Measurements from ENCODE around the gene MGLL.

Gene MGLL

GRCh38 chr3:127772273-127772672, 50.0 kb downstream of the MGLL start:
- no peak for DNase-seq

DNA sequence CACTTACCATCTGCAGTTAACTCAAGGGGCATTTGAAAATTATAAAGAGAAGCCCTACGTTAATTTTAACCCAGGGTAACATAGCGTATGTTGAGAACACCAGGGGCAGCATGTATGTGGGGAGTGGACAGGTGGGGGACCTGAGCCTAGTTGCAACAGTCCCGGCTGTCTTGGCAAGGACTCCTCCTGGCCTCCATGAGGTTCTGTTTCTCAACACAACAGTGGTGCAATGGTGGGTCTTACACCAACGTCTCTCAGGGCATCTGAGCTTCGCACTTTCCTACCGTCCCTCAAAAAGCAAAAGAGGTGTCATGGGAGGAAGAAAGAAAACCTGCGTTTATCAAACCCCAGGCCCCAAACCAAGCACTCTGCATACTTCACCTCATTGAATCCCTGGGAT, 50.6 kb downstream of the MGLL start:
- no peak for DNase-seq

DNA sequence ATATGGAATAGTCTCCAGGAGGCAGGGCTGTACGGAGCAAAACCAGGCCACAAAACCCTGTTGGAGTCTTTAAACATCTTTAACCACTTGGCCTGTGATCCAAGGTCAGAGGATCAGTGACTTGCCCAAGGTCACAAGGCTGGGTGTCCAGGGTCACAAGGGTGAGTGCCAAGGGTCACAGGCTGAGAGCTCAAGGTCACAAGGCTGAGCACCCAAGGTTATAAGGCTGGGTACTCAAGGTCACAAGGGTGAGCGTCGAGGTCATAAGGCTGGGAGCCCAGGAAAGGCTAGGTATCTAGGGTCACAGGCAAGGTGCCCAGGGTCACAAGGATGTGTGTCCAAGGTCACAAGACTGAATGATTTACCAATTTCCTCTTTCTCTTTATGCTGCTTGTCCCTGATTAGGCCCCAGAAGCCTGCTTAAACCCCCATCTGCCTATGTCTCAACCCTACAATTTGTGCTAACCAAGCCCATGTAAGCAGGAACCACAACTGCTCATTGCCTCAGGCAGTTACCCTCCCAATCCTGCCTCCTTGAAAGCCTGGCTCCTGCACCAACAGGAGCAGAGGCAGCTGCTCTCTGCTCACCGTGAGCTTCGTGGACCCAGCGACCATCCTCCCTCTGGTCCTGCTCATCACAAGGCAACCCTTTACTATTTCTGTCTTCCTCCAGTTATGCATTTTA, 51.5 kb downstream of the MGLL start:
- no peak for DNase-seq

DNA sequence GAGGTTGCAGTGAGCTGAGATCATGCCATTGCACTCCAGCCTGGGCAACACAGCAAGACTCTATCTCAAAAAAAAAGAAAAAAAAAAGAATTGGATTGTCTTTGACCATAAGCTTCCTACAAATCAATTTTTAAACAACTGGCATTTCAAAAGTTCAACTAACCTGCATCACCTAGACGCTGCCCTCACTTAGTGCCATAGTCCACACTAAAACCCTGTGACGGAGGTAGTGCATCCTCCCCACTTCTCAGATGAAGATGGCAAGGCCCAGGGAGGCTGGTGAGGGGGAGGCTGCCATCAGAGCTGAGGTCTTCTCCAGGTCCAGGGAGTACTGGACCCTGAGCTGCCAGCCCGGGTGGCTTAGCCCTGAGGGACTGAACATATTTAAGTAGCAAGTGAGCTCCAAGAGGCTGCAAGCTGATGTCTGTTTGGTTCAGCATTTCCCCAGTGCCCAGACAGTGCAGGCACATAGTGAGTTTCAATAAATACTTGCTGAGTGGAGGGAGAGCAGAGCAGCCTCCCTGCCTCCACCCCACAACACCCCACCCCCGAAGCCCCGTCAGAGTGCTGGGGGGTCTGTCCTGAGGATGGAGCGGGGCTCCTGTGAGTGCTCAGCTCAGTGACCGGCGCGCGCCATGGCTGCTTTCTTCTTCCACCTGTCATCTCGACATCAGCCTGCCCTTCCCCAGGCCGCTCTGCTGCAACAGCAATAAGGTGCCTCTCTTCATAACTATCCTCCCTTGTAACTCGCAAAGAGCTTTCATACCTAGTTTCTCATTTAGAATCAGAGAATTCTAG, 52.8 kb downstream of the MGLL start:
- no peak for DNase-seq

DNA sequence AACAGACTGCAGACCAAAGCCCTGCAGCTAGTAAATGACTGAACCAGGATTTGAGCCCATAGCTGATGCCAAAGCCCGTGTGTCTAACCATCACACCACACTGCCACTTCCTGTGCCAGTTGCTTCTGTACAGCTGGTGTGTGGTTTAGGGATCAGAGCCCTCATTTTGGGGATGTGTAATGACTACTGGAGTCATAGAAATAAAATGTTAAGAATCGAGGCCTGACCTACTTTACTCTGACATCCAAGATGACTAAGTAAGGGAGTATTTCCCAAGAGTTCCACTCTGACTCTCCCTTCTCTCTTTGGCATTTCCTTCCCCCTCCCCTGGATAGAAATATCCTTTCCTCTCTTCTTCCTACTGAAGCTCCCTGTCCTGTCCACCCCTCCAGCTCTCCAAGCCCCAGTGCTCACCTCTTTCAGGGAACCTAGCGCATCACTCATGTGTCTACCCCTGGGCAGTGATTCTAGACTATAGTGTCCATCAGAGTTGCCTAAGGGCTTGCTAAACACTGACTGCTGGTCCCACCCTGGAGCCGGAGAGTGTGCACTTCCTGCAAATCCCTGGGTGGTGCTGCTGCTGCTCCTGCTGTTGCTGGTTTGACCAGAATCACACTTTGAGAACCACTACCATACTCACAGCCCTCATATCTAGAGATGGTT, 53.8 kb downstream of the MGLL start:
- DNase-seq, result no peak

DNA sequence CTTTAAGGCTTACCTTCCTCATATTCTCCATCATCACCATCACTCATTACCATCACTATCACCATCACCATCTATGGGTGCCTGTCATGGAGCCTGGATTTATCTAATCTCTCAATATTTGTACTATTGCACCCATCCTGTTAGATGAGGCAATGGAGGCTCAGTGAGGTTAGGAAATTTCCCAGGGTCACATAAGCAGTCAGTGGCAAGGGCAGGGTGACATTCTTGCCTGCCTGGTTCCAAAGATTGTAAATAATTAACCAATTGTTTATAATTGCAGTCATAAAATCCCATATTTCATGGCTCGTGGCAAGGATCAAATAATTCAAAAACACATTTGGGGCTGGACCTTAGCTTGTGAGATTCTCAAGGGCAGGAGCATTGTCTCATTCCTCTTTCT, 55.2 kb downstream of the MGLL start:
- DNase-seq, result no peak

GRCh38 chr3:127765735-127766134, 56.6 kb downstream of the MGLL start:
- no peak for DNase-seq

- DNase-seq, result no peak
Measured at GRCh38 chr3:127764841-127765362, 57.4 kb downstream of the MGLL start.

GRCh38 chr3:127764301-127764700, 58.0 kb downstream of the MGLL start:
- no peak for DNase-seq

DNA sequence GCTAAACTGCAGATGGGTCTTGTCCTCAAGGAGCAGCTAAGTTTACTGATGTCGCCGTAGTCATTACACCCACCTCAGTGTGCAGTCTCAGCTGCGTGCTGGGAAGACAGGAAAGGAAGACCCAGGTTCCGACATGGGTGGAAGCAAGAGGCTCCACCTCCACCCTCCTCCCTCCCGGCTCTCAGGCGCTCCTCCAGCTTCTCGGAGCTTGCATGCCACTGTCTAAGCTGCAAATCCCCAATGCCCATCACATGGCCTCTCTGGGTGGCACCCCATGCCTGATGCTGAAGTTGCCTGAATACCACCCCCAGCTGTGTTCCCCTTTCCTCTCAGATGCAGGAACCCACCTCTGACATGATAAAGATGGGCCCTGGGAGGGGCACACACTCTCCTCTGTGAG, 58.5 kb downstream of the MGLL start:
- peak; percentile 8 for DNase-seq

DNA sequence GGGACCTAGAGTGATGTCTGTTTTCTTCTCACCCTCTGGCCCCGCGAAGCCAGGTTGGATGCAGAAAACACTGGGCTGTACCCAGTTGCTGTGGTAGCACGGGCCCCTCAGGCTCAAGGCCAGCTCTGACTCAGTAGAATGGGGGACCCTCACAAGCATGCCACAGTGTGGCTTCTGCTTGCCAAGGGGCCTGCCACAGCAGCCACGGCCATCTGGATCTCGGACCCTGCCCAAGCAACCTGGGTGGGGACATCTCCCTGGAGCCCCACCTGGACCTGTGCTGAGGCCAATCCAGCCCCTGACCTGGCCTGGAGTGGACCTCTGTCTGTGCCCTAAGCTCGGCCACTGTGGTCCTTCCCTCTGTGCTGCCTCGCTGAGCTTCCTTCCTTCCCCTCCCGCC, 59.0 kb downstream of the MGLL start:
- no peak for DNase-seq

- no peak for DNase-seq
Measured at GRCh38 chr3:127762787-127763105, 59.6 kb downstream of the MGLL start.

GRCh38 chr3:127762077-127762786, 60.1 kb downstream of the MGLL start:
- DNase-seq, result peak; percentile 78

DNA sequence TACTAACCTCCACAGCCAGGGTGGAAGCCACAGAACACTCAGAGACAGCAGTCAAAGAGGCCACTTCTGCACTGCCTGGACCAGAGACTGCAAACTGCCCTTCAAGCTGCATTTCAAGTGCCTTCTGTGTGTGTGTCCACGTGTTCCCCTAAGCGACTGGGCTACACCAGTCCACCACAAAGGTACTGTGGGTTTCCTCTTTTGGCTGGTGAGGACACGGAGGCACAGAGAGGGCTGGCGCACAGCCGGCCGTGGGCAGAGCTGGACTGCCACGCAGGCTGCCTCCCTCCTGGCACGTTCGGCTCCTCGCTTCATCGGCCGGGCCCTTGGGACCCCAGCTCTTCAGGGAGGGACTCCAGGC, 60.9 kb downstream of the MGLL start:
- DNase-seq, result peak; percentile 46

GRCh38 chr3:127760791-127761440, 61.4 kb downstream of the MGLL start:
- DNase-seq, result no peak

- DNase-seq, result no peak
Measured at GRCh38 chr3:127760361-127760760, 62.0 kb downstream of the MGLL start.

- no peak for DNase-seq
Measured at GRCh38 chr3:127759826-127760225, 62.5 kb downstream of the MGLL start.

GRCh38 chr3:127758013-127758412, 64.3 kb downstream of the MGLL start:
- DNase-seq, result no peak

DNA sequence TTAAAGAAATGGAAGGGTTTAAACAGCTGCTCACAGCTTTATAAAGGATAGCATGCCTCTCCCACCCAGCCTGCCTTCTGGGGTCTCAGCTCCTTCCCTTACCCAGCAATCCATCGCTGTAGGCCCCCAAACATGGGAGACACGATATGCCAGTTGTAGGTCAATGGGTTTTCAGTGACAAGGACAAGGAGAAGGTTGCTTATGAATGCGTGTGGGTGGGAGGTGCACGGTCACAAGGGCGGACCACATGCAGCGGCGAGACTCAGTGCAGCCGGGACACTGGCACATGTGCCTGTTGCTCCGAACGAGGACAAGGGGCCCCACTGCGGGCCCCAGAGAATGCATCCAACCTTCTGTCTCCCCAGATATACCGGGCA, 67.0 kb downstream of the MGLL start:
- no peak for DNase-seq

DNA sequence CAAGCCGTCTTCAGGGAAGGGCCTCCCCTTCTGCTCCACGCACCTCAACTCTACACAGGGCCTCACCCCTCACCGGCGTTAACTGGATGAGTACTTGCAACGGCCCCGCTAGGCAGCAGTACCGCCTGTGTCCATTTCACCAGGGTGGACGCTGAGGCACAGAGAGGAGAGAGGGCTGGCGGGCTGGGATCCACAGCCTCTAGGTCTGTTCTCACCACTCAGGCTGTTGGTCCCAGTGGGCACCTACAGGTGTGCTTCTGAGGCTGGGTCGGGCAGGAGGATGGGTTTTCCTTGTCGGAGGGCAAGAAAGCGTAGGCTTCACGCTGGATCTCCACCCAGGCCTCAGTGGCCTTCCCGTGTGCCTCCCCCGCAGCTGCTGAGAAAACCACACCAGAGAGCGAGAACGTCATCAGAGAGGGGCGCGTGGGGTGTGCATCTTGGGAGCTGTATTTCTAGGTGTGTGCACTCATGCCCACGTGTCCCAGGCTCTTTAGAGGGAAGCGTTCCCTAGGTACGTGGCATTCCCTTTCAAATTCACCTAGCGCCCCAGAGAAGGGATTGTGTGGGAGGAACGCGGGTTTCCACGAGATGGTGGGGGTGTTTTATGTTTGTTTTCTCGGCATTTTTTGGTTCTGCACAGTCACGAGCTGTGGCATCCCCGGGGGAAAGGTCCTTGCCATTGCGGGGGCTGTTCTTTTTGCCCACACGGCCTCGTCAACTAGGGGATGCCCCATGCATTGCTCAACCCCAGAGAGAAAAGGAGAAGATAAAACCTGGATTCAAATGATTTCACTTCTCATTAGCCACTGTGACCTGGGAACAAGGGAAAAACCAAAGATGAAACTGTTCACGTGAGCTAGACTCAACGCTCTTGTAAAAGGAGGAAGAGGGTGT, 67.7 kb downstream of the MGLL start:
- DNase-seq, result no peak

DNA sequence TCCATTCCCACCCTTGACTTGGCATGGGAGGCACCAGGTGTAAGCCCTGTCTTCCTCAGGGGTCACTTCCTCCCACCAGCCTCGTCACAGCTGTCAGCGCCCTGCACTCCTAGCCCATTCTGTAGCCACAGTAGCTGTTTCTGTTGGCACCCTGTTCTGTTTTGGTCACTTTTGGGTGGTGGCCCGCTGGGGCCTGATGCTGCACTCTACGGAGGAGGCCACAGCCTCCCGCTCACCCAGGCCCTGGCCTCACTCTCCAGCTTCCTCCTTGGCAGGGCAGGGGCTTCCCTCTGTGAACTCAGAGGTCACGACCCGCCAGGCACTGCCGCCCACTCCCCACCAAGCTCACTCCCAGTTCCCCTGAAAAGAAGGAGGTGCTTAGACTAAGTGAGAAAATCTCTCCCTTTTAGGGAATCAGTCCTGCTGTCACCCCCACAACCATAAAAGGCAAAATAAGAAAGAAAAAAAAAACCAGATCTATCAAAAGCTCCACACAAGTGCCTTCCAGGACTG, 68.4 kb downstream of the MGLL start:
- no peak for DNase-seq

DNA sequence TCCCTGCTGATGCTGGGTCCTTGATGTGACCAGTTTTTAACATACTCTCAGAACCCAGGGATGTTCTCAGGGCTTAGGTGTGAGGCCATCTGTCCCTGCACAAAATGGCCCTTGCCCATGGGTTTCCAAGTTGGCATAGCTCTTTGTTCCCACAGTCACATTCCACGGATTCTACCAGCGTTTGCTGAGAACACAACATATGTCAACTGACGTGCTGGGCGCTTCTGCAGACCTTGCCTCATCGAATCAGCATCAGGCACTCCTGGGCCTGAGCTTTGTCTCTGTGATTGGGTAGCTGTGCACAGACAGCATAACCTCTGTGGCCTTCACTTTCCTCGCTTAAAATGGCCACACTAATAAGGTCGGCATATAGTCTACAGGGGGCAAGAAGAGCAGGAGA, 69.0 kb downstream of the MGLL start:
- DNase-seq, result no peak
